Activated naive CD8-positive, alpha-beta T cell treated with anti-CD3 and anti-CD28 coated beads for 36 hours (primary cell): ENCODE measurements around the gene AIP. TPM values are rescaled to one million over a fixed set of nuclear protein-coding genes. Genes with fewer than 3 reads are reported as not detected.
"Not testable (repeated sequence)": the region's sequence is repeated elsewhere in the genome, so short reads cannot be mapped to it uniquely, and the experiment has no call there.

ENCODE experiments used
- DNase-seq: peaks from one replicate; pipeline ENCODE4 v3.0.0; 2021
- H3K27ac Mint-ChIP-seq: one replicate; pipeline ENCODE4 v1.8.0; 2022; ENCODE audit warnings: mild to moderate bottlenecking, moderate library complexity, mixed read lengths
- H3K27me3 Mint-ChIP-seq: one replicate; pipeline ENCODE4 v1.8.0; 2022; ENCODE audit warnings: mild to moderate bottlenecking, mixed read lengths
- H3K36me3 Mint-ChIP-seq: one replicate; pipeline ENCODE4 v1.8.0; 2021; ENCODE audit warnings: mild to moderate bottlenecking, mixed read lengths
- H3K4me1 Mint-ChIP-seq: one replicate; pipeline ENCODE4 v1.8.0; 2021; ENCODE audit warnings: mixed read lengths
- H3K4me3 Mint-ChIP-seq: one replicate; pipeline ENCODE4 v1.8.0; 2022; ENCODE audit warnings: mild to moderate bottlenecking, moderate library complexity, mixed read lengths
- H3K9me3 Mint-ChIP-seq: one replicate; pipeline ENCODE4 v1.8.0; 2022; ENCODE audit warnings: mixed read lengths
- total RNA-seq, 2 experiments: library from RNA; stranded (reverse); gene quantifications; one replicate each; pipeline ENCODE4 v1.2.3, GENCODE V29; 2021

Gene AIP
- total RNA-seq, 2 experiments from 2014 or later, result 107 to 112 TPM

GRCh38 chr11:67457453-67457852 is 25.4 kb upstream of the AIP start:
- no peaks in the 10 kb centered on the region for H3K27me3 Mint-ChIP-seq
- H3K27ac Mint-ChIP-seq, result no peak overlapping the region
- no peaks in the 10 kb centered on the region for H3K36me3 Mint-ChIP-seq
- no peaks in the 10 kb centered on the region for H3K9me3 Mint-ChIP-seq
- DNase-seq, result no peak
- no peak overlapping the region for H3K4me3 Mint-ChIP-seq
- H3K4me1 Mint-ChIP-seq, result peaks cover 1% of the 10 kb centered on the region

GRCh38 chr11:67458266-67458665 is 24.6 kb upstream of the AIP start:
- Mint-ChIP-seq H3K9me3 (no peaks in the 10 kb centered on the region), H3K4me1 (peaks cover 1% of the 10 kb centered on the region), H3K27ac (no peak overlapping the region), H3K27me3 (no peaks in the 10 kb centered on the region), H3K36me3 (no peaks in the 10 kb centered on the region), H3K4me3 (no peak overlapping the region)
- DNase-seq, result no peak

- no peak for DNase-seq
- no peaks in the 10 kb centered on the region for H3K9me3 Mint-ChIP-seq
- H3K27me3 Mint-ChIP-seq, result no peaks in the 10 kb centered on the region
- H3K4me1 Mint-ChIP-seq, result peaks cover 24% of the 10 kb centered on the region
- peaks cover 5% of the 10 kb centered on the region for H3K36me3 Mint-ChIP-seq
- no peak overlapping the region for H3K27ac Mint-ChIP-seq
- no peak overlapping the region for H3K4me3 Mint-ChIP-seq
These were observed 19.6 kb upstream of the AIP start for GRCh38 chr11:67463186-67463585.

- Mint-ChIP-seq H3K27ac (peak overlapping the region; percentile 92), H3K9me3 (no peaks in the 10 kb centered on the region), H3K4me3 (peak overlapping the region; percentile 87), H3K4me1 (peaks cover 27% of the 10 kb centered on the region), H3K27me3 (no peaks in the 10 kb centered on the region), H3K36me3 (peaks cover 5% of the 10 kb centered on the region)
- no peak for DNase-seq
These were observed 19.0 kb upstream of the AIP start for GRCh38 chr11:67463680-67464410.

GRCh38 chr11:67464411-67465188 is 18.2 kb upstream of the AIP start:
- no peaks in the 10 kb centered on the region for H3K9me3 Mint-ChIP-seq
- H3K36me3 Mint-ChIP-seq, result peaks cover 5% of the 10 kb centered on the region
- peak overlapping the region; percentile 87 for H3K4me3 Mint-ChIP-seq
- peak overlapping the region; percentile 92 for H3K27ac Mint-ChIP-seq
- H3K27me3 Mint-ChIP-seq, result no peaks in the 10 kb centered on the region
- peaks cover 29% of the 10 kb centered on the region for H3K4me1 Mint-ChIP-seq
- peak; percentile 94 for DNase-seq

- H3K4me1 Mint-ChIP-seq, result peaks cover 29% of the 10 kb centered on the region
- H3K27ac Mint-ChIP-seq, result peak overlapping the region; percentile 92
- peaks cover 5% of the 10 kb centered on the region for H3K36me3 Mint-ChIP-seq
- no peak for DNase-seq
- H3K27me3 Mint-ChIP-seq, result no peaks in the 10 kb centered on the region
- no peaks in the 10 kb centered on the region for H3K9me3 Mint-ChIP-seq
- peak overlapping the region; percentile 87 for H3K4me3 Mint-ChIP-seq
These were observed 17.7 kb upstream of the AIP start for GRCh38 chr11:67465189-67465510.

- peaks cover 28% of the 10 kb centered on the region for H3K4me1 Mint-ChIP-seq
- not testable (repeated sequence) for H3K9me3 Mint-ChIP-seq, H3K36me3 Mint-ChIP-seq, H3K27me3 Mint-ChIP-seq, DNase-seq
- peak overlapping the region; percentile 87 for H3K4me3 Mint-ChIP-seq
- peak overlapping the region; percentile 92 for H3K27ac Mint-ChIP-seq
These were observed 17.3 kb upstream of the AIP start for GRCh38 chr11:67465530-67465929.

- peaks cover 5% of the 10 kb centered on the region for H3K36me3 Mint-ChIP-seq
- H3K4me3 Mint-ChIP-seq, result no peak overlapping the region
- DNase-seq, result no peak
- no peaks in the 10 kb centered on the region for H3K27me3 Mint-ChIP-seq
- no peaks in the 10 kb centered on the region for H3K9me3 Mint-ChIP-seq
- peaks cover 28% of the 10 kb centered on the region for H3K4me1 Mint-ChIP-seq
- H3K27ac Mint-ChIP-seq, result peak overlapping the region; percentile 25
These were observed 16.5 kb upstream of the AIP start for GRCh38 chr11:67466367-67466766.

- Mint-ChIP-seq H3K4me1 (peaks cover 28% of the 10 kb centered on the region), H3K4me3 (peak overlapping the region; percentile 87), H3K27me3 (no peaks in the 10 kb centered on the region), H3K27ac (peak overlapping the region; percentile 64), H3K36me3 (peaks cover 5% of the 10 kb centered on the region), H3K9me3 (no peaks in the 10 kb centered on the region)
- no peak for DNase-seq
These were observed 15.7 kb upstream of the AIP start for GRCh38 chr11:67466962-67467771.

- DNase-seq, result peak; percentile 43
- Mint-ChIP-seq H3K27me3 (no peaks in the 10 kb centered on the region), H3K4me1 (peaks cover 28% of the 10 kb centered on the region), H3K27ac (peak overlapping the region; percentile 79), H3K4me3 (peak overlapping the region; percentile 87), H3K9me3 (no peaks in the 10 kb centered on the region), H3K36me3 (peaks cover 5% of the 10 kb centered on the region)
These were observed 14.8 kb upstream of the AIP start for GRCh38 chr11:67468056-67468455.

GRCh38 chr11:67468456-67468758 is 14.4 kb upstream of the AIP start:
- no peak for DNase-seq
- peak overlapping the region; percentile 79 for H3K27ac Mint-ChIP-seq
- peaks cover 28% of the 10 kb centered on the region for H3K4me1 Mint-ChIP-seq
- H3K36me3 Mint-ChIP-seq, result peaks cover 5% of the 10 kb centered on the region
- no peaks in the 10 kb centered on the region for H3K9me3 Mint-ChIP-seq
- peak overlapping the region; percentile 87 for H3K4me3 Mint-ChIP-seq
- no peaks in the 10 kb centered on the region for H3K27me3 Mint-ChIP-seq

GRCh38 chr11:67468759-67469507 is 13.9 kb upstream of the AIP start, which contains the start of gene TMEM134:
Gene TMEM134 (minus strand): TSS chr11:67469251. CDS start chr11:67469192, 59 bp downstream.
- Mint-ChIP-seq H3K4me3 (peak within 1 kb of the TSS; percentile 87), H3K27ac (peak within 1 kb of the TSS; percentile 79), H3K36me3 (peaks cover 5% of the 10 kb centered on the region), H3K4me1 (peaks cover 28% of the 10 kb centered on the region), H3K9me3 (no peaks in the 10 kb centered on the region), H3K27me3 (no peaks in the 10 kb centered on the region)
- peak; percentile 95 for DNase-seq

- no peak for DNase-seq
- Mint-ChIP-seq H3K27me3 (no peaks in the 10 kb centered on the region), H3K36me3 (peaks cover 5% of the 10 kb centered on the region), H3K27ac (peak overlapping the region; percentile 79), H3K9me3 (no peaks in the 10 kb centered on the region), H3K4me1 (peaks cover 24% of the 10 kb centered on the region), H3K4me3 (peak overlapping the region; percentile 73)
These were observed 13.4 kb upstream of the AIP start for GRCh38 chr11:67469508-67469811.

- Mint-ChIP-seq H3K4me1 (peaks cover 20% of the 10 kb centered on the region), H3K4me3 (no peak overlapping the region), H3K9me3 (no peaks in the 10 kb centered on the region), H3K27ac (peak overlapping the region; percentile 5), H3K27me3 (no peaks in the 10 kb centered on the region), H3K36me3 (peaks cover 2% of the 10 kb centered on the region)
- no peak for DNase-seq
These were observed 12.4 kb upstream of the AIP start for GRCh38 chr11:67470337-67471002.
